NCI-H2196 (cell line): Measurements from ENCODE around the gene CDH23.

ENCODE experiments used
- DNase-seq: peaks from one replicate; lab custom pipeline; 2025; ENCODE audit not compliant: unreplicated experiment; lab: John Stamatoyannopoulos, UW

Gene CDH23

DNA sequence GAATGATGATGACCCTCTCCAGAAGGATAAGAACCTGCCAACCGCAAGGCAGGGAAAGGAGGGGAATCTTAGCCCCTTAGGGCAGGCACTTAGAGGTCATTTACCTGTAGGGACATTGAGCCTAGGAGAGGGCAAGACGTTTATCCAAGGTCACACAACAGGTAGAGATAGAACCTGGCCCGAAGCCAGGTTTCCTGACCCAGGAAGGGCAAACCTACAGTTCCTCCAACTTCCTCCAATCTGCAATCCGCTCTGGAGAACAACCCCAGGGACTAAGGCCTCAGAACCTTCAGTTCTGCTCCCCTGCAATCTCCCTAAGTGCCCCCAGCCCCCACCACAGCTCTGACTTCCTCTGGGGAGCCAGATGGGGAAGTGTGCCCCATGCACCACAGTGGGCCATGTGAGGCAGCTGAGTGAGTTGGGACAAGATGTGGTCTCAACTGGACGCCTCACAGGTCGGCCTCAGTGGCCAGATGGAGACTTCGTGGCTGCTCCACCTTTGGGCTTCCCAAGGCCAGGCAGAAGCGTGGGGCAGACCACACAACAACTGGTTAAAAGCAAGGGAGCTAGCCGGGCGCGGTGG lies 455.7 kb downstream of the CDH23 start:
- no peak for DNase-seq

DNA sequence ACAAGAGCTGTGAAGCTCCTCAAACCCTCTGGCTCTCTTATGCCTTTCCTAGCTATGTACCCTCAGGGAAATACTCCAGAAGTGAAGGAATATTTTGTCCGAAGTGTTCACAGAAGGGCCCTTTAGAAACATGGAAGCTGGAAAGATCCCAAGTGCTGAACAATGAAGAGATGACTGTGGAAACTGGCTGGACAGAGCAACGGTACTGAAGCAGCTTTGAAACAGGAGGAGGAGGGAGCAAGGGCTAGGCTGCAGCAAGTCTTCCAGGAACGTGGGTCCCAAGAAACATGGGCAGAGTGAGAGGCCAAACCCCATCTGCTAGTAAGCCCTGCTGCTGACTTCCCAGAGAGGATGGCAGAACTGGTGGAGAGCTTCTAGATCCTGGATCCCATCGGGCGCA lies 457.3 kb downstream of the CDH23 start:
- no peak for DNase-seq

DNA sequence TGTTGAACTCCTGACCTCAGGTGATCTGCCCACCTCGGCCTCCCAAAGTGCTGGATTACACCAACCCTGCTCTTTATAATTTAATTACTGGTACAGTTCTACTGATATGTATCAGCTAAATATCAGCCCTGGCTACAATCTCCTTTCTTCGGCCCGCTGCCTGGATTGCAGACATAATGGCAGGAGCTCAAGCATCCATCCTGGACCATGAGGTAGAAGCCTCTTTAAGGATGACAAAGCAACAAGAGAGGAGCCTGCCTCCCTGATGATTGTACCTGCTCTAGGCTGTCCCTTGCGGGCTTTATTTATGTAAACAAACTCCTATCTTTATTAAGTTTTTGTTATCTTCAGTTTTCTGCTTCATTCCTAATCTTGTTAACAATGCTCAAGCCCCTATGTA lies 459.9 kb downstream of the CDH23 start:
- DNase-seq = no peak

DNA sequence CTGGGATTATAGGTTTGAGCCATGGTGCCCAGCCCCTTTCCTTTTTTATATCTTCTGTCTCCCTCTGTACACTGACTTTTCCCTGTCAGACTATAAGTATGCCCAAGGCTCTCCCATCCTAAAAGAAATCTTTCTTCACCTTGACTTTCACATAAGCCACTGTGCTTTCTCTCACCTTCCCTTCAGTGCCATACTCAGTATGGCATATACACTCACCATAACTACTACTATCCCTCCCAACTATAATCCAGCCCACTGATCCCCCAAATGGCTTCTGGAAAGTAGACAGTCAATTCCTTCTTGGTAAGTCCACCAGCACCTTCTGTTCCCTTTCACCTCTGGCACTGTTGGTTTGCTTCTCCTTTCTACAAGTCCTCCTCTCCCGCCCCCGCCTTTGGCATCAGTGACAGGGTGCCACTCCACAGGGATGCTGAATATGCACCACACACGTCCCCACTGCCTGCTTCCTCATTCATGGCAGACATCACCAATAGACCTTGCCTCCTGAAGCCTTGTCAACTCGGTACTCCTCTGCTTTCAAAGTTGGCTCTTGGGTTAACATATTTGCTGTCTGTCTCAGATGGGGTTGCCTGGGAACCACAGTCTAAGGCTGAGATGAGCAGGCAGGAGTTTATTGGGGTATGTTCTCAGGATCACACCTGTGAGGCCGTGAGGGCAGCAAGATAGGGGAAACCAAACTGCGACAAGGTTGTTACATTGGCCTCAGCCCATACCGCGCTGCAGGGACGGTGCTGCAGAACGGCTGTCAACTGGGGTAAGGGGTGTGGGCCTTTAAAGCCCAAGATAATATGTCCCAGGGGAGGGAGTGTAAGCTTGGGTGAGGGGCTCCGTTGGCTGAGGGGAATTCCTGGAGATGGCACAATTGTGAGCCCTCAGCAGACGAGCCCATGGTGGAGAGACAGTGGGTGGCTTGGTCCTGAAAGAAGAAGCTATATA lies 461.5 kb downstream of the CDH23 start:
- DNase-seq = no peak

GRCh38 chr10:71860243-71861029 lies 463.7 kb downstream of the CDH23 start:
- peak; percentile 54 for DNase-seq

- no peak for DNase-seq
Measured at GRCh38 chr10:71863203-71863602, 466.5 kb downstream of the CDH23 start.

DNA sequence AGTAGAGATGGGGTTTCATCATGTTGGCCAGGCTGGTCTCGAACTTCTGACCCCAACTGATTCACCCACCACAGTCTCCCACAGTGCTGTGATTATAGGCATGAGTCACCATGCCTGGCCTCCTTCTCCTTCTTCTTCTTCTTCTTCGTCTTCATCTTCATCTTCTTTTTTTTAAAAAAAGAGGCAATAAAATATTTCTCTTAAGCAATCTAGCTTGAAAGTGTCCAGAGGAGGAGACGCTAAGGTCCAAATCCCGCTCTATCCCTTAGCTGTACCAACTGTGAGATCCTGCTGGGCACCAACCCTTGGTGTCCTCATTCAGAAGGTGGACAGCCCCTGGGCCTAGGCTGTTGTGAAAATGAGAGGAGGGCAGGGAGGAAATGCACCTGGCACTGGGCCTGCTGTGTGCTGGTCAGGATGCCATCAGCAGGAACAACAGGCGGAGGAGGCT lies 468.2 kb downstream of the CDH23 start:
- no peak for DNase-seq
